IMR-90 (cell line): ENCODE measurements around the gene PUDP. TPM values are rescaled to one million over a fixed set of nuclear protein-coding genes. Genes with fewer than 3 reads are reported as not detected.

Experiments used
- ATAC-seq: fragments of 200-7000 bp; cut with Tn5 transposase; 2 replicates; pipeline ENCODE4 v1.9.1; 2020; ENCODE audit warnings: low read depth, mild to moderate bottlenecking, moderate library complexity
- BruUV-seq: library from RNA; stranded (reverse); fragments of 400-500 nt; replicated peaks from 2 replicates; lab custom pipeline; 2021; lab: Mats Ljungman, UMichigan
- CTCF ChIA-PET: fragments of 300-600 bp; formaldehyde crosslinking; extraction: SDS; loops from one replicate; lab custom pipeline; 2021; ENCODE audit warnings: antibody characterized with exemption; lab: Yijun Ruan, JAX
- POLR2A ChIA-PET: fragments of 300-600 bp; sonication (Branson Sonifier 250); formaldehyde crosslinking; loops from one replicate; lab custom pipeline; 2022; ENCODE audit warnings: antibody characterized with exemption; ENCODE audit not compliant: unreplicated experiment; lab: Charles Lee
- DNase-seq: peaks from one replicate; pipeline ENCODE4 v3.0.0; 2013
- H2AFZ ChIP-seq: replicated peaks from 2 replicates; pipeline ENCODE3; 2013; ENCODE audit warnings: low read length, mild to moderate bottlenecking; ENCODE audit not compliant: poor library complexity
- H2AK5ac ChIP-seq: 2 replicates; pipeline ENCODE4 v1.6.1; 2013; ENCODE audit warnings: low read depth, low read length, inconsistent platforms
- H2AK9ac ChIP-seq: replicated peaks from 2 replicates; pipeline ENCODE3; 2013; ENCODE audit warnings: mild to moderate bottlenecking, low read depth, low read length, moderate library complexity; ENCODE audit not compliant: poor library complexity
- H2BK120ac ChIP-seq: 2 replicates; pipeline ENCODE4 v1.6.1; 2013; ENCODE audit warnings: low read depth, low read length, inconsistent platforms
- H2BK15ac ChIP-seq: 3 replicates; pipeline ENCODE4 v1.6.1; 2013; ENCODE audit warnings: low read depth, low read length, inconsistent platforms
- H2BK20ac ChIP-seq: 2 replicates; pipeline ENCODE4 v1.6.1; 2013; ENCODE audit warnings: low read depth, mild to moderate bottlenecking, inconsistent platforms, low read length, moderate library complexity
- H2BK5ac ChIP-seq: 2 replicates; pipeline ENCODE4 v1.6.1; 2013; ENCODE audit warnings: mild to moderate bottlenecking, low read depth, low read length, inconsistent platforms; ENCODE audit not compliant: poor library complexity, severe bottlenecking
- H3K14ac ChIP-seq: replicated peaks from 2 replicates; pipeline ENCODE4 v1.6.1; 2013; ENCODE audit warnings: low read depth, low read length, inconsistent platforms
- H3K18ac ChIP-seq: 2 replicates; pipeline ENCODE4 v1.6.1; 2013; ENCODE audit warnings: low read depth, low read length, control low read depth
- H3K23ac ChIP-seq: 2 replicates; pipeline ENCODE4 v1.6.1; 2013; ENCODE audit warnings: low read depth, low read length, inconsistent platforms
- H3K27ac ChIP-seq: 2 replicates; pipeline ENCODE4 v1.5.1; 2013; ENCODE audit warnings: mild to moderate bottlenecking, control low read depth, low read length; ENCODE audit not compliant: insufficient read depth
- H3K27me3 ChIP-seq: 2 replicates; pipeline ENCODE4 v1.6.1; 2013; ENCODE audit warnings: low read length; ENCODE audit not compliant: control insufficient read depth, insufficient read depth
- H3K36me3 ChIP-seq: 2 replicates; pipeline ENCODE4 v1.6.1; 2013; ENCODE audit warnings: low read length, mixed read lengths; ENCODE audit not compliant: control insufficient read depth, insufficient read depth
- H3K4ac ChIP-seq: 2 replicates; pipeline ENCODE4 v1.6.1; 2013; ENCODE audit warnings: low read depth, low read length, inconsistent platforms
- H3K4me1 ChIP-seq: 2 replicates; pipeline ENCODE4 v1.6.1; 2013; ENCODE audit warnings: low read length, mixed read lengths; ENCODE audit not compliant: control insufficient read depth, insufficient read depth
- H3K4me2 ChIP-seq: 2 replicates; pipeline ENCODE4 v1.6.1; 2013; ENCODE audit warnings: low read depth, mild to moderate bottlenecking, control low read depth, low read length, moderate library complexity
- H3K4me3 ChIP-seq: 2 replicates; pipeline ENCODE4 v1.5.1; 2013; ENCODE audit warnings: low read depth, mild to moderate bottlenecking, control low read depth, low read length, moderate library complexity; ENCODE audit not compliant: insufficient read depth
- H3K56ac ChIP-seq: 2 replicates; pipeline ENCODE4 v1.6.1; 2013; ENCODE audit warnings: low read length, inconsistent platforms; ENCODE audit not compliant: insufficient read depth; ENCODE audit errors: extremely low read depth
- H3K79me1 ChIP-seq, 2 experiments: 2 replicates each; pipeline ENCODE4 v1.6.1; 2013; ENCODE audit warnings: low read length in 2 of 2, inconsistent platforms in 1 of 2, low read depth in 1 of 2
- H3K9ac ChIP-seq: 2 replicates; pipeline ENCODE4 v1.6.1; 2013; ENCODE audit warnings: low read depth, low read length, control low read depth
- H3K9me1 ChIP-seq: 2 replicates; pipeline ENCODE4 v1.6.1; 2013; ENCODE audit warnings: low read length, inconsistent platforms; ENCODE audit not compliant: insufficient read depth
- H3K9me3 ChIP-seq: 2 replicates; pipeline ENCODE4 v1.6.1; 2013; ENCODE audit warnings: low read length; ENCODE audit not compliant: control insufficient read depth, insufficient read depth
- H4K20me1 ChIP-seq: 2 replicates; pipeline ENCODE4 v1.6.1; 2013; ENCODE audit warnings: low read length, inconsistent platforms; ENCODE audit not compliant: insufficient read depth
- H4K5ac ChIP-seq: 2 replicates; pipeline ENCODE4 v1.6.1; 2013; ENCODE audit warnings: mild to moderate bottlenecking, low read depth, low read length, control low read depth
- H4K8ac ChIP-seq, 2 experiments: 2 replicates each; pipeline ENCODE4 v1.6.1; 2013; ENCODE audit warnings: low read depth in 2 of 2, low read length in 2 of 2, control low read depth in 1 of 2, inconsistent platforms in 1 of 2
- H4K91ac ChIP-seq: 2 replicates; pipeline ENCODE4 v1.6.1; 2013; ENCODE audit warnings: low read depth, low read length, inconsistent platforms; ENCODE audit not compliant: insufficient read depth
- BHLHE40 ChIP-seq: fragments of 150-350 bp; IDR thresholded peaks from 2 replicates; pipeline ENCODE4 v1.6.1; 2016; ENCODE audit warnings: mild to moderate bottlenecking, low read depth, low read length
- CEBPB ChIP-seq: IDR thresholded peaks from 2 replicates; pipeline ENCODE4 v1.6.1; 2012; ENCODE audit warnings: low read depth, low read length, improper control_type of control experiment
- CTCF ChIP-seq: conservative IDR thresholded peaks from 2 replicates; pipeline ENCODE4 v1.5.1; 2012; ENCODE audit warnings: mild to moderate bottlenecking, low read depth, low read length, improper control_type of control experiment
- ELK1 ChIP-seq: fragments of 150-350 bp; IDR thresholded peaks from 2 replicates; pipeline ENCODE4 v1.6.1; 2016; ENCODE audit warnings: low read depth, mild to moderate bottlenecking, low read length, moderate library complexity, borderline replicate concordance
- FOS ChIP-seq: fragments of 150-350 bp; IDR thresholded peaks from 2 replicates; pipeline ENCODE4 v1.6.1; 2016; ENCODE audit warnings: low read depth, low read length
- MAFK ChIP-seq: IDR thresholded peaks from 2 replicates; pipeline ENCODE4 v1.6.1; 2012; ENCODE audit warnings: low read depth, low read length, improper control_type of control experiment
- MAZ ChIP-seq: IDR thresholded peaks from 2 replicates; pipeline ENCODE4 v1.6.1; 2012; ENCODE audit warnings: low read depth, mild to moderate bottlenecking, low read length, improper control_type of control experiment, moderate library complexity, borderline replicate concordance
- MXI1 ChIP-seq: IDR thresholded peaks from 2 replicates; pipeline ENCODE4 v1.6.1; 2012; ENCODE audit warnings: low read depth, mild to moderate bottlenecking, low read length, moderate library complexity, borderline replicate concordance
- NFE2L2 ChIP-seq: fragments of 150-350 bp; IDR thresholded peaks from 2 replicates; pipeline ENCODE4 v1.6.1; 2016; ENCODE audit warnings: low read depth, mild to moderate bottlenecking, low read length
- POLR2A ChIP-seq: IDR thresholded peaks from 2 replicates; pipeline ENCODE4 v1.6.1; 2012; ENCODE audit warnings: mild to moderate bottlenecking, low read depth, low read length
- RAD21 ChIP-seq: IDR thresholded peaks from 2 replicates; pipeline ENCODE4 v1.6.1; 2012; ENCODE audit warnings: low read length, improper control_type of control experiment
- RCOR1 ChIP-seq: IDR thresholded peaks from 2 replicates; pipeline ENCODE4 v1.6.1; 2012; ENCODE audit warnings: mild to moderate bottlenecking, low read length, improper control_type of control experiment; ENCODE audit not compliant: insufficient replicate concordance
- RFX5 ChIP-seq: IDR thresholded peaks from 2 replicates; pipeline ENCODE4 v1.8.0; 2012; ENCODE audit warnings: low read depth, mild to moderate bottlenecking, low read length, moderate library complexity
- SMC3 ChIP-seq: fragments of 150-350 bp; IDR thresholded peaks from 2 replicates; pipeline ENCODE4 v1.6.1; 2016; ENCODE audit warnings: low read depth, mild to moderate bottlenecking, antibody characterized with exemption, low read length, moderate library complexity
- WGBS, 2 experiments: methylation state at CpG; one replicate each; pipeline versions ENCODE4 v1.1.5 to v1.1.7; 2013; ENCODE audit warnings: missing lambda C conversion rate in 2 of 2; ENCODE audit not compliant: insufficient read length in 1 of 2; ENCODE audit errors: extremely low coverage in 2 of 2; 5-methylcytosine and 5-hydroxymethylcytosine counted together
- dilution Hi-C: fragments of 300-500 bp; cut with HindIII; formaldehyde crosslinking; loops from one replicate; pipeline ENCODE4 v1.14.3; 2018; ENCODE audit warnings: low sequenced_read_pairs; ENCODE audit not compliant: unreplicated experiment
- in situ Hi-C: fragments of 300-500 bp; cut with MboI; formaldehyde crosslinking; loops from 3 replicates; pipeline ENCODE4 v1.14.3; 2019; ENCODE audit warnings: low sequenced_read_pairs, inconsistent platforms, mixed read lengths
- intact Hi-C: fragments of 100-400 bp; cut with micrococcal nuclease; formaldehyde crosslinking; loops from 2 replicates; pipeline ENCODE4 v1.10.0; 2022
- polyA plus RNA-seq, 3 experiments: library from polyadenylated mRNA; depleted of rRNA; stranded (reverse); fragments of >200 nt; gene quantifications; 2 replicates each; pipeline ENCODE4 v1.2.3, GENCODE V29; 2012; ENCODE audit warnings: low replicate concordance in 1 of 3
- total RNA-seq: library from RNA; depleted of rRNA; stranded (reverse); fragments of >200 nt; gene quantifications from 2 replicates; pipeline ENCODE4 v1.2.3, GENCODE V29; 2012
- TF ChIP-seq, protein P1 (sequence below): fragments of 150-350 bp; IDR thresholded peaks from 2 replicates; pipeline ENCODE4 v1.6.1; 2017; ENCODE audit warnings: mild to moderate bottlenecking, antibody characterized with exemption, low read length, low read depth

The PUDP gene
- total and polyA plus RNA-seq, 2 of the 4 experiments (the other 2 are of a cell fraction), result 22.2 to 28.6 TPM

DNA sequence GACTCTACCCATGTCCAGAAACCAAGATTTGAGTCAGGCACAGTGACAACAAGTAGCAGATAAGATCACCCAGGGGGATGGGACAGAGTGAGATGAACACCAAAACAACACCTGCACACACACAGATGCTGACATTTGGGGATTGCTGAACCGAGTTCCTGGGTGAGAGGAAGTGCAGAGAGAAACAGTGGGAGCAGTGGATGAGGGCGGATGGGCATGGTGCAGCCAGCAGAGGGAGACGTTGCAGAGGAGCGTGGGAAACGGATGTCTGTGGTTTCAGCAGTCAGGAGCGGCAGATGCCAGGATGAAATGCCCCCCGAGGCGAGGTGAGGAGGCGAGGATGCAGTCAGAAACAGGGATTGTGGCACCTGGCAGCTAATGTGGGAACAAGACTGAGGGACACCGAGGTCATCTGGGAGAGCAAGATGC, 79.0 kb downstream of the PUDP start:
- Histone ChIP-seq H3K36me3 (peaks cover 1% of the 10 kb centered on the region; the same call in 1 of the 2 replicates), H2BK5ac (no peak overlapping the region), H4K8ac (no peak overlapping the region), H2BK120ac (no peak overlapping the region), H4K20me1 (peaks cover 10% of the 10 kb centered on the region; the same call in 1 of the 2 replicates), H3K4ac (no peak overlapping the region), H2AK9ac (no peak overlapping the region), H3K18ac (no peak overlapping the region), H2AK5ac (no peak overlapping the region), H3K4me3 (no peak overlapping the region), H3K9me1 (peaks cover 7% of the 10 kb centered on the region; the same call in 1 of the 2 replicates), H3K56ac (no peak overlapping the region), H2BK20ac (no peak overlapping the region), H3K9me3 (no peaks in the 10 kb centered on the region), H3K4me1 (no peaks in the 10 kb centered on the region), H2BK15ac (no peak overlapping the region), H3K23ac (no peak overlapping the region), H4K5ac (no peak overlapping the region), H4K91ac (no peak overlapping the region), H3K27me3 (no peaks in the 10 kb centered on the region), H3K27ac (no peak overlapping the region), H3K4me2 (no peak overlapping the region), H2AFZ (no peak overlapping the region), H3K79me1 (peaks cover 0 to 6% of the 10 kb centered on the region in 2 experiments; a peak in 2 of 4 replicates), H3K9ac (no peak overlapping the region), H3K14ac (no peak overlapping the region)
- in situ Hi-C loops (no loop called here), dilution Hi-C loops (no loop called here), intact Hi-C loops (no loop called here)
- ChIA-PET CTCF (no interaction called here), POLR2A (no interaction called here)
- BruUV-seq, result no TSS peak
- no peak for ATAC-seq
- TF ChIP-seq POLR2A (no peak), MAFK (no peak), NFE2L2 (no peak), BHLHE40 (no peak), MXI1 (no peak), RAD21 (no peak), RFX5 (no peak), FOS (no peak), MAZ (no peak), ELK1 (no peak), CTCF (no peak), CEBPB (no peak), RCOR1 (no peak), SMC3 (no peak)
- TF ChIP-seq, protein P1, sequence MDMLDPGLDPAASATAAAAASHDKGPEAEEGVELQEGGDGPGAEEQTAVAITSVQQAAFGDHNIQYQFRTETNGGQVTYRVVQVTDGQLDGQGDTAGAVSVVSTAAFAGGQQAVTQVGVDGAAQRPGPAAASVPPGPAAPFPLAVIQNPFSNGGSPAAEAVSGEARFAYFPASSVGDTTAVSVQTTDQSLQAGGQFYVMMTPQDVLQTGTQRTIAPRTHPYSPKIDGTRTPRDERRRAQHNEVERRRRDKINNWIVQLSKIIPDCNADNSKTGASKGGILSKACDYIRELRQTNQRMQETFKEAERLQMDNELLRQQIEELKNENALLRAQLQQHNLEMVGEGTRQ, result no peak
- no peak for DNase-seq
- 79% methylated on average over 9 of the region's 10 CpGs; no CpG with 5 or more reads in 1 of the 2 experiments for WGBS, 2 experiments
